SIG-M5 (cell line): ENCODE results near the gene MAGI2.
"Not testable (repeated sequence)": the region's sequence is repeated elsewhere in the genome, so short reads cannot be mapped to it uniquely, and the experiment has no call there.

Experiments used
- DNase-seq: peaks from one replicate; lab custom pipeline; 2025; lab: John Stamatoyannopoulos, UW

MAGI2 gene

GRCh38 chr7:78355834-78356233, 1097.6 kb downstream of the MAGI2 start:
- no peak for DNase-seq

DNA sequence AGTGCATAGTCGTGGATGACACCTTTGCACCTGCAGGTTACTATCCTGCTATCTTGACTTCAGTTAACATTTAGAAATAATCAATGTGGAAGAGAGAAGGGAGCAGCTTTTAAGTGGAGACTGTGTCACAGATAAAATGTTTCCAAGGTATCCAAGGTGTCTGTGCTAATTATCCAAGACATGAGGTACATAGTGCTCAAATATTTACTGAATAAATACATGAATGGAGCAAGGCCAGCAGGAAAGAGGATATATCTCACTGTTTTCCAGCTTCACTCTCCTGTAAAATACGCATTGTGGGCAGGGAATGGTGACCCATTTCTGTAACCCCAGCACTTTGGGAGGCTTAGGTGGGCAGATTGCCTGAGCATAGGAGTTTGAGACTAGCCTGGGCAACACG, 1102.5 kb downstream of the MAGI2 start:
- DNase-seq = no peak

GRCh38 chr7:78350391-78350790, 1103.1 kb downstream of the MAGI2 start:
- no peak for DNase-seq

GRCh38 chr7:78346827-78347226, 1106.6 kb downstream of the MAGI2 start:
- DNase-seq = no peak

DNA sequence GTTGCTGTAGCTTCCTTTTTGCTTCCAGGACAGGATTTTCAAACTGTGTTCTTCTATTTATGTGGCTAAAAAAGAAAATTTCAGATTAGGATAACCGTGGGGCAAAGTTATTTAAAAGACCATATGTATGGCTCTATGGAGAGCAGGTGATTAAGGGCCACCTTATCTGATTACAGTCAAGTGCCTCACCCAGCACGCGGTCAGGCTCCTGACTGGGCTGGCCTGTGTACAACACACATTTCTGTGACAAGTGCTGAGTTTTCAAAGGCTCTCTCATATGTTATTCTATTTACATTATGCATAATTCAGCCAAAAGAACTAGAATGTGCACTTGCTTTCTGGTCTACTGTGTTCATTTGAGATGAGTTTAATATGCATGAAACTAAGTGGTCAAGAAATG, 1107.5 kb downstream of the MAGI2 start:
- no peak for DNase-seq

- no peak for DNase-seq
Measured at GRCh38 chr7:78345293-78345911, 1108.1 kb downstream of the MAGI2 start.

GRCh38 chr7:78334426-78334825, 1119.0 kb downstream of the MAGI2 start:
- DNase-seq = no peak

- no peak for DNase-seq
Measured at GRCh38 chr7:78333530-78334425, 1119.7 kb downstream of the MAGI2 start.

- no peak for DNase-seq
Measured at GRCh38 chr7:78329001-78329655, 1124.3 kb downstream of the MAGI2 start.

- DNase-seq = no peak
Measured at GRCh38 chr7:78327718-78328117, 1125.7 kb downstream of the MAGI2 start.

DNA sequence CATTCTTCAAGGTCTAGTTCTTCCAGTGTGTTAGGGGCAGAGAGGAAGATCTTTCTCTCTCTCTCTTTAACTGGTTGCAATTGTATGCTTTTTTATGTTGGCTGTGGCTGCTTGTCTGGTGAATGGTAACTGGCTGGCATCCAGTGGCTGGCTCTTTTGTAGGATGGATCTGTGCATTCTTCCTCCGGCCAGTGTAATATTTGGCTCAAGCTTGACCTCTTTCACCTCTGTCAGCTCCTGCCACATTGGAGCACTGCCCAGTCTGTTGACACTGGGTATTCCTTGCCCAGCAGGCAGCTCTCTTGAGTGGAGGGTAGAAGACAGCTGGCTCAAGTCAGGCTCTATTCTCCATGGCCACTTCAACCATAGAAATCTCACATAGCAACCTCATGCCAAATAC, 1126.6 kb downstream of the MAGI2 start:
- DNase-seq = no peak

- no peak for DNase-seq
Measured at GRCh38 chr7:78326189-78326588, 1127.3 kb downstream of the MAGI2 start.

DNA sequence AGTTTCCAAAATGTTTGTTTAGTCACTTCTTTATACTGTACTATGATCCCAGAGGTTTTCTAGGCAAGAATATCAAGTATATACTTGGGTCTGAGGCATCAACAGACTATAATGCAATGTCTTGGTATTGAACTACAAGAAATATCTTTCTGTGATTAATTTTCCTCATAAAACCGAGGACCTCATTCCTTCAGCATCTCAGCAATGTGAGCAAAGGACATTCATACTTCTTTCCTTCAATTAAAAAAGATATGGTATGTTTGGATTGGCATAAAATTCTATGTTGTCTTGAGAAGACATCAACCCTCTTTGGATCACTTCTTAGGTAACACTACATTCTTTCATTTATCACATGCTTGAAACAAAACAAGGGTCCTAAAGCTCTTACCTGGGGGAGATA, 1130.3 kb downstream of the MAGI2 start:
- no peak for DNase-seq

DNA sequence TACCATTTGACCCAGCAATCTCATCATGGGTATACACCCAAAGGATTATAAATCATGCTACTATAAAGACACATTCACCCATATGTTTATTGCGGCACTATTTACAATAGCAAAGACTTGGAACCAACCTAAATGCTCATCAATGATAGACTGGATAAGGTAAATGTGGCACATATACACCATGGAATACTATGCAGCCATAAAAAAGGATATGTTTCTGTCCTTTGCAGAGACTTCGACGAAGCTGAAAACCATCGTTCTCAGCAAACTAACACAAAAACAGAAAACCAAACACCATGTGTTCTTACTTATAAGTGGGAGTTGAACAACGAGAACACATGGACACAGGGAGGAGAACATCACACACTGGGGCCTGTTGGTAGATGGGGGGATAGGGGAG, 1131.2 kb downstream of the MAGI2 start:
- not testable (repeated sequence) for DNase-seq

GRCh38 chr7:78317371-78317770, 1136.1 kb downstream of the MAGI2 start:
- no peak for DNase-seq

DNA sequence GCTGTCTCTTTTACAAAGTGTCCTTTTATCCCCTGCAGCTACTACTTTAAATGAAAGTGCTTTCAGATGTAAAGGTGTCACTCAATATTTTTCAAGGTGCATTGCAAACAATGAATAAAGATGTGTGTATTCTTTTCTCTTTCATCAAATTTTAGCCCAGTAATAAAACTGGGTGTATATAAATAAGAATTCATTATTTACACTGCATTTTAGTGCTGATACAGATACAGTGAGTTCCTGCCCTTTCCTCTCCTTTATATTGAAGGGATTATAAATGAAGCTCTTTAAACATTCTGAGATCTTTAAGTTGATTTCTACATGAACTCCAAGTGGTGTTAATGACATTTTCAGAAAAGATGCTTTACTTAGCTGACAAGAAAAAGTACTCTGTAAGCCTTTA, 1137.4 kb downstream of the MAGI2 start:
- DNase-seq = no peak

- DNase-seq = no peak
Measured at GRCh38 chr7:78315119-78315518, 1138.3 kb downstream of the MAGI2 start.

DNA sequence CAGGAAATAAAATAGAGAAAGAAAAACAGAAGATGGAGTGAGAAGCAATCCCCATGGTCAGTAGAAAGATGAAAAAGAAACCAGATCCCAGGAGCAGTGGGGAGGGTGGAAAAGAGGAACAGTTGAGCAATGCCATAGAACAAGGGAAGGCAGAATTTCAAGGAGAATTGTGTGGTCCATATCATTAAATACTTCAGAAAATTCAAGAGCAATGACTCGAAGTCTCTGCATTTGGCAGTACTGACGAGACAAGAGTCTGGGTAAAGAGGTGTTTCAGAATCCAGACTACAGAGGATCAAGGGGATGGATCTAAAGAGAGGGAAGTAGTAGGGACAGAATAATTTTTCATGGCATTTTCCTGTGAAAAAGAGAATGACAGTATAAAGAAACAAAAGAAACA, 1142.3 kb downstream of the MAGI2 start:
- DNase-seq = no peak

- no peak for DNase-seq
Measured at GRCh38 chr7:78307892-78308291, 1145.6 kb downstream of the MAGI2 start.

GRCh38 chr7:78306634-78307033, 1146.8 kb downstream of the MAGI2 start:
- DNase-seq = no peak

DNA sequence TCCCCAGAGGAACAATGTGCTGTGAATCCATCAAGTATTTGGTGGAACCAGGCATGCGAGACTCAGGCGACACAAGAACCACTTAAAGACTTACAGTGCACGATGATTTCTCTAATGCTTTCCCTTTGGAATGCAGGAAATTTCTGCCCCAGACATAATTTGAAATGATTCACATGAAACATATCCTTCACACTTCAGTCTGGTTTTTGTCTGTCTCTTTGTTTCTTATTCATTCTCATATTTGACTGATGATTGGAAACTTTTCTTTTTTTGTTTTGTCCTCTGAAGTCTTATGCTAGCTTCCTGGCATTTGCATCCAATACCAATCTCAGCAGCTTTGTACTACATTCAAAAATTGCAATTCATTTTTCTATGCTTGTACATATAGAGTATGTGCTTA, 1152.1 kb downstream of the MAGI2 start:
- no peak for DNase-seq

DNA sequence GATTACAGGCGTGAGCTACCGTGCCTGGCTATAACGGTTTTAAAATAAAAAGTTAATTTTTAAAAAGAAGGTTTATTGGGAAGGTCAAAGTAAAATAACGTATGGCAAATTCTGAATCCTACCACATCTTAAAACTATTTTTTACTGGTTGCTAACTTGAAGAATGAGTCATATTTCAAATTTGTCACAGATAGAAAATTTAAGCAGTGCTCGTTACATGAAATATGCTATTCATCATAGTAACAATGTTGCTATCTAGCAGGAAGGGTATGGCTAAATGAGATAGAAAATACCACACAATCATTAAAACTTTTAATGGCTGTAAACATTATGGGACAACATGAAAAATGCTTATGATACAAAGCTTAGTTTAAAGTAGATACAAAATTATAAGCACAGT, 1154.4 kb downstream of the MAGI2 start:
- no peak for DNase-seq
